Natural killer cell (primary cell): Measurements from ENCODE around the gene RASGRF2. TPM values are rescaled to one million over a fixed set of nuclear protein-coding genes. Genes with fewer than 3 reads are reported as not detected.
A peak's percentile ranks its signal among the peaks of the same experiment; 100 is the strongest.

Experiments used
- ATAC-seq, 3 donors: fragments of 150-1000 bp in 2 of 3; fragments of 200-7000 bp in 1 of 3; cut with Tn5 transposase; 1 replicate in 1 of 3; 2 replicates in 2 of 3; pipeline ENCODE4 v1.10.0; 2021; ENCODE audit warnings: mild to moderate bottlenecking in 2 of 3, moderate library complexity in 2 of 3
- DNase-seq, 2 donors: peaks; one replicate each; pipeline versions ENCODE4 v3.0.0 to v3.0.0-alpha.2; 2013 to 2021; ENCODE audit warnings: mixed read lengths in 1 of 2
- H3K27ac ChIP-seq: one replicate; pipeline ENCODE4 v1.5.1; 2013; ENCODE audit warnings: mild to moderate bottlenecking, low read length
- H3K27me3 ChIP-seq: one replicate; pipeline ENCODE4 v1.6.1; 2013; ENCODE audit warnings: low read length; ENCODE audit not compliant: control insufficient read depth, insufficient read depth
- H3K36me3 ChIP-seq: one replicate; pipeline ENCODE4 v1.6.1; 2013; ENCODE audit warnings: low read length; ENCODE audit not compliant: control insufficient read depth, insufficient read depth
- H3K4me1 ChIP-seq: one replicate; pipeline ENCODE4 v1.6.1; 2013; ENCODE audit warnings: low read length; ENCODE audit not compliant: control insufficient read depth, insufficient read depth
- H3K4me3 ChIP-seq: one replicate; pipeline ENCODE4 v1.5.1; 2013; ENCODE audit warnings: low read length
- H3K9me3 ChIP-seq: one replicate; pipeline ENCODE4 v1.6.1; 2013; ENCODE audit warnings: low read length; ENCODE audit not compliant: control insufficient read depth, insufficient read depth
- H3K27ac Mint-ChIP-seq, 2 donors: one replicate each; pipeline ENCODE4 v1.8.0; 2022; ENCODE audit warnings: mild to moderate bottlenecking in 2 of 2, mixed read lengths in 2 of 2, moderate library complexity in 1 of 2
- H3K27me3 Mint-ChIP-seq, 2 donors: one replicate each; pipeline ENCODE4 v1.8.0; 2022; ENCODE audit warnings: low read depth in 2 of 2, mixed read lengths in 2 of 2
- H3K36me3 Mint-ChIP-seq: one replicate; pipeline ENCODE4 v1.8.0; 2022; ENCODE audit warnings: mixed read lengths
- H3K4me1 Mint-ChIP-seq, 2 donors: one replicate each; pipeline ENCODE4 v1.8.0; 2022; ENCODE audit warnings: mixed read lengths in 2 of 2
- H3K4me3 Mint-ChIP-seq: one replicate; pipeline ENCODE4 v1.8.0; 2022; ENCODE audit warnings: mild to moderate bottlenecking, moderate library complexity, mixed read lengths
- H3K9me3 Mint-ChIP-seq, 2 donors: one replicate each; pipeline ENCODE4 v1.8.0; 2022; ENCODE audit warnings: mixed read lengths in 2 of 2
- WGBS: methylation state at CpG from one replicate; pipeline ENCODE4 v1.1.7; 2013; ENCODE audit warnings: missing lambda C conversion rate; ENCODE audit not compliant: insufficient coverage; 5-methylcytosine and 5-hydroxymethylcytosine counted together
- intact Hi-C: fragments of 100-400 bp; cut with micrococcal nuclease; formaldehyde crosslinking; loops from one replicate; pipeline ENCODE4 v1.14.2; 2022
- total RNA-seq, 4 donors: library from RNA; stranded (reverse); fragments of 120-200 nt in 1 of 4; gene quantifications; one replicate each; pipeline versions ENCODE4 v1.2.3 to v1.2.4, GENCODE V29; 2013 to 2022
- TF ChIP-seq, protein P1 (sequence below): fragments of 200-600 bp; IDR thresholded peaks from one replicate; pipeline ENCODE4 v1.8.0; 2022; ENCODE audit warnings: antibody characterized with exemption

The RASGRF2 gene
- total RNA-seq, 3 donors from 2014 or later (not counting 1 experiment from before 2014, with no cell fraction given) = 5.6 to 10.1 (median 6.1) TPM

GRCh38 chr5:81230416-81230815, 270.3 kb downstream of the RASGRF2 start:
- Histone ChIP-seq H3K27ac (no peak overlapping the region), H3K36me3 (no peaks in the 10 kb centered on the region), H3K4me1 (peaks cover 23% of the 10 kb centered on the region), H3K9me3 (no peaks in the 10 kb centered on the region), H3K27me3 (no peaks in the 10 kb centered on the region), H3K4me3 (no peak overlapping the region)
- H3K4me1 Mint-ChIP-seq = peaks cover 5 to 11% of the 10 kb centered on the region in 2 donors
- no peaks in the 10 kb centered on the region for H3K9me3 Mint-ChIP-seq
- no peak overlapping the region for H3K27ac Mint-ChIP-seq
- DNase-seq (no peak), ATAC-seq (no peak)
- no peak overlapping the region for H3K4me3 Mint-ChIP-seq
- intact Hi-C loops = no loop called here
- no peaks in the 10 kb centered on the region for H3K36me3 Mint-ChIP-seq
- TF ChIP-seq, protein P1, sequence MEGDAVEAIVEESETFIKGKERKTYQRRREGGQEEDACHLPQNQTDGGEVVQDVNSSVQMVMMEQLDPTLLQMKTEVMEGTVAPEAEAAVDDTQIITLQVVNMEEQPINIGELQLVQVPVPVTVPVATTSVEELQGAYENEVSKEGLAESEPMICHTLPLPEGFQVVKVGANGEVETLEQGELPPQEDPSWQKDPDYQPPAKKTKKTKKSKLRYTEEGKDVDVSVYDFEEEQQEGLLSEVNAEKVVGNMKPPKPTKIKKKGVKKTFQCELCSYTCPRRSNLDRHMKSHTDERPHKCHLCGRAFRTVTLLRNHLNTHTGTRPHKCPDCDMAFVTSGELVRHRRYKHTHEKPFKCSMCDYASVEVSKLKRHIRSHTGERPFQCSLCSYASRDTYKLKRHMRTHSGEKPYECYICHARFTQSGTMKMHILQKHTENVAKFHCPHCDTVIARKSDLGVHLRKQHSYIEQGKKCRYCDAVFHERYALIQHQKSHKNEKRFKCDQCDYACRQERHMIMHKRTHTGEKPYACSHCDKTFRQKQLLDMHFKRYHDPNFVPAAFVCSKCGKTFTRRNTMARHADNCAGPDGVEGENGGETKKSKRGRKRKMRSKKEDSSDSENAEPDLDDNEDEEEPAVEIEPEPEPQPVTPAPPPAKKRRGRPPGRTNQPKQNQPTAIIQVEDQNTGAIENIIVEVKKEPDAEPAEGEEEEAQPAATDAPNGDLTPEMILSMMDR = no peak
- 35% methylated on average over 8 of the region's 8 CpGs for WGBS
- peaks cover 3 to 5% of the 10 kb centered on the region in 2 donors for H3K27me3 Mint-ChIP-seq

DNA sequence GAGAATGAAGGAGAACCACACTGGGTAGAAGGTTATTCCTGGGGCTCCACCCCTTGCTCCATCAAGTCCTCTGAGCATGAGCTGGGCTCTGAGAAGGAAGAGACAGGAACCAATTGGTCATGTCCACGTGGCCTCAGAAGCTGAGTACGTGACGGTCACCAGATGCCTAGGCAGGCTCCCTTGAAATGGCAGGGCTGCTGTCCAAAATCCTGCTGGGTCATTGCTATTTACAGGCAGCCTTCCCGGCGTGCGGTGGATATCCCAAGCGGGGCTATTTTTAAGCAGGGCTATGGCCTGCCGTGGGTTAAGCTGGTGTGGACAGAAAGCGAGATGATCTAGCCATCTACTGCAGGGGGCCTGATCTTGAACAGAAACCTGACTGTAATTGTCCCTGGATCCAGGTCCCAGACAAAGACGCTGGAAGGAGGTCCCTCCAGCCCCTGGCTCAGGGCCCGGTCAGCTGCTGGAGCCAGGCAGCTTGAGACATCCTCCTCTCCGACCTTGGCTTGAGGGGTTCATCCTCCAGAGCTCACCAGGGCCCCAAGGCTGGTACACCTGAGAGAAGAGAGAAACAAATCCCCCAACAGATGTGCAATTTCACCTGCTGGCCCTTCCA, 272.4 kb downstream of the RASGRF2 start:
- TF ChIP-seq, protein P1 = no peak
- Histone ChIP-seq H3K4me1 (peaks cover 23% of the 10 kb centered on the region), H3K9me3 (no peaks in the 10 kb centered on the region), H3K4me3 (no peak overlapping the region), H3K27ac (no peak overlapping the region), H3K36me3 (no peaks in the 10 kb centered on the region), H3K27me3 (no peaks in the 10 kb centered on the region)
- DNase-seq (no peak), ATAC-seq (no peak)
- Mint-ChIP-seq H3K4me1 (peaks cover 5 to 11% of the 10 kb centered on the region in 2 donors), H3K9me3 (no peaks in the 10 kb centered on the region), H3K27me3 (peaks cover 0 to 3% of the 10 kb centered on the region in 2 donors), H3K4me3 (no peak overlapping the region), H3K36me3 (no peaks in the 10 kb centered on the region), H3K27ac (no peak overlapping the region)
- WGBS = 94% methylated on average over 12 of the region's 12 CpGs
- intact Hi-C loops = no loop called here

DNA sequence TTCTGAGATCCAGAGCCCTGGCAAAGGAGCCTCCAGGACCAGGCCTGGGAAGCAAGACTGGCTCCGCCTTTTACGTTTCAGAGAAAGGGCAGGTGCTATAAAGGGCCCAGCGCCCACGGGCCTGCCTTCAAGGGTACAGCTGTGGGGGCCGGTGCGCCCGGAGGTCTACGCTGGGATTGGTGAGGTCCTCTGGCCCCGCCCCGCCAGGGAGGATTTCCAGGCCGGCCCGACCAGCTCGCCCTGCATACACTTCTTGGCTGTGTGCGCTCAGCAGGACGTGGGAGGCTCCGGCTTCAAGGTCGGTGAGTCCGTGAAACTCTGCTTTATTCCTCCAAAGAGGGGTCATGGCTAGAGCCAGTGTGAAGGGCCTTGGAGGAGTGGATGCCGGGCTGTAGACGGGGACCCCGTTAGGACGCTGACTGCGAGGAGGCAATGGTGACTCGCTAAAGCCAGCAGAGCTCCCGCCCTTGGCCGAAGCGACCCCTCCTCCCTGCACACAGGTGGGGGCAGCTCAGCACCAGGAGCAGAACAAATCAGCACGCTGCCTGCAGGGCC, 273.0 kb downstream of the RASGRF2 start, which contains the start of gene CKMT2:
CKMT2 (plus strand) TSS at position 243 of the 555 bp plus-strand sequence. CDS start 17,811 bp downstream, outside the sequence.
- ATAC-seq = peak in 1 of 3 donors; percentile 61
- H3K9me3 ChIP-seq = no peaks in the 10 kb centered on the region
- Mint-ChIP-seq H3K36me3 (no peaks in the 10 kb centered on the region), H3K27me3 (peaks cover 0 to 3% of the 10 kb centered on the region in 2 donors), H3K27ac (no peak within 1 kb of the TSS), H3K9me3 (no peaks in the 10 kb centered on the region), H3K4me1 (peaks cover 5 to 11% of the 10 kb centered on the region in 2 donors), H3K4me3 (no peak within 1 kb of the TSS)
- no peak for DNase-seq
- H3K27ac ChIP-seq = no peak within 1 kb of the TSS
- no peaks in the 10 kb centered on the region for H3K36me3 ChIP-seq
- peaks cover 23% of the 10 kb centered on the region for H3K4me1 ChIP-seq
- intact Hi-C loops = no loop called here
- TF ChIP-seq, protein P1 = no peak
- H3K4me3 ChIP-seq = no peak within 1 kb of the TSS
- H3K27me3 ChIP-seq = no peaks in the 10 kb centered on the region
- 34% methylated on average over 28 of the region's 28 CpGs for WGBS
